GM19025 (cell line): ENCODE measurements around the gene NFYB.
"Not testable (repeated sequence)": the region's sequence is repeated elsewhere in the genome, so short reads cannot be mapped to it uniquely, and the experiment has no call there.

ENCODE experiments used
- ATAC-seq: cut with Tn5 transposase; IDR thresholded peaks from one replicate; pipeline ENCODE4 v1.9.1; 2021; ENCODE audit warnings: mild to moderate bottlenecking, low read depth, moderate library complexity; ENCODE audit not compliant: unreplicated experiment

NFYB gene

DNA sequence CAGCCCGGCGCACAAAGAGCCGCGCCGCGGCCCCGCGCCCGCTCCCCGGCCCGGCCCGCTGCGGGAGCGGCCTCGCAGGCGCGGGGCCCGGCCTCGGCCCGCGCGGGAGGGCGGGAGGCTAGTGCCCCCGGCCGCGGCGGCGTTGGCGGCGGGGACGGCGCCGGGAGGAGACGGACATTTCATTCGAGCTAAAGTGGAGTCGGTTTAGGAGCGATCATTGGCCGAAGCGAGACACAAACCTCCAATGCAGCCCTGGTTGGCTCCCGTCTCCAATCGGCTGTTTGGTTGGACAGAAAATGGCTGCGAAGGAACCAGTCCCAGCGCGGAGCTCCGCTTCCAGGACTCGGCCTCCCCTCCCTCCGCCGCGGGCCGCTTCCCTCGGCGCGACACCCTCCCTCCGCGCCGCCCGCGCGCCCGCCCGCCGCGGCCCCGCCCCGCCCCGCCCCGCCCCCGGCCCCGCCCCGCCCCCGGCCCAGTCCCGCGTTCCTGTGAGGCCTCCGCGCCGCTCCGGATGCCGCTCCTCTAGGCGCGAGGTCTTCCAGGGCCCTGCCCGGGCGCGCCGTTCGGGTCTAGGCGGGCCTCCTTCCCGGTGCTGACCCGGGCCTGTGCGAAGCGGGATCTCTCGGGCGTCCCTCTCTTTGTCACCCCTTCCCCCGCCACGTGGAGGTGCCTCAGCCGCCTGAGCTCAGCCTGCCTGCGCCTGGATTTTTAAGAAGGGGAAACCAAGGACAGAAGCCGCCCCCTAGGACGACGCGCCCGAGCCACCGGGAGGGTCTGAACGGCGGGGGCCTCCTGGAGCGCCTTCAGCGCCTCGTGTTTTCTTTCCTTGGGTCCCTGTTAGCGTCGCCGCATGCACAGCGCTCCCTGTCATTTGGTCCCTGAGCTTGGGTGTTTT is at the start of gene NFYB:
TSS of gene NFYB (minus strand) at position 309 of the 895 bp plus-strand sequence. CDS start 2,757 bp downstream, outside the sequence.
- ATAC-seq: peak; percentile 85

DNA sequence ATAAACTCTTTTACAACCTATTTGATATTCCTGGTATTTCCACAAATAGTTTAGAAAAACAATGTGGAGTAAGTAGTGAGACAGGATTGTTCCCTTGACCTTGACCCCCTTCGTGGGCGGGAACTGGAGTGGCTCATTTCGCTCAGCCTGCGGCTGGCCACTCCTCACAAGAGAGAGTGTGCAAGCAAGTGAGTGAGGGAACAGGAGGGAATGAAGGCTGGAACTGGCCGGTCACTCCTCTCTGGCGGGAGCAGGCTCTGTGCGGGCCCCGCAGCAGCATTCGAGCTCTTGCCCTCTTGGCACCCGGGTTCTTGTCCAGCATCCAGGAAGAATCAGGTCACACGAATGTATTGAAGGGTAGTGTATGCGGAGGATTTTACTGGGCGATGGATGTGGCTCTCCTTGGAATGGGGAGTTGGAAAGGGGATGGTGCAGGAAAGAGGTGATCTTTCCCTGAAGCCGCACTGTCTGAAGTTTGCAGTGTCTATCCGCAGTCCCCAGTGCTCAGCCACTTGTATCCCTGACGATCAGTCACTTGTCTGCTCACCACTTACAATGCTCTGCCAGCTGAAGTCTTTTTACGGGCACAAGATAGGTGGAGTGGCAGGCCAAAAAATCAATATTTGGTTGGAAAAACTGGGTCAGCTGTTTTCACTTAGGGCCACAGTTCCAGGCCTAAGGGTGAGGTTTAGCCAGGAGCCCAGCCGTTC is 49.6 kb upstream of the NFYB start:
- ATAC-seq: no peak

DNA sequence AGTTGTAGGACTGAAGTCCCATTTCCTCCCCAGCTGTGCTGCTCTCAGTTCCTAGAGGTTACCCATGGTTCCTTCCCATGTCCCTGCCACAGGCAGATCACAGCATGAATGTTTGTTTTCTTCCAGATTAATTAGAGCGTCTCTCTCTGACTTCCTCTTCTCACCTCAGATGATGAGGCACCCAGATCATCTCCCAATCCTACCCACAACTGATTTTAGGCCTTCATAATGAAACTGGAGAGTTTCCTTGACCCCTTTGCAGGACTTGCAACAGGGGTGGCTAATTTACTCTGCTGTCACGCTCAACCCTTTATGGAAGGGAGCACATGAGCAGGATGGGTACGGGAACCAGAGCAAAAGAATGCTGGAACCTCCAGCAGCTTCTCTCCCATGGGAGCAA is 45.4 kb upstream of the NFYB start:
- no peak for ATAC-seq

DNA sequence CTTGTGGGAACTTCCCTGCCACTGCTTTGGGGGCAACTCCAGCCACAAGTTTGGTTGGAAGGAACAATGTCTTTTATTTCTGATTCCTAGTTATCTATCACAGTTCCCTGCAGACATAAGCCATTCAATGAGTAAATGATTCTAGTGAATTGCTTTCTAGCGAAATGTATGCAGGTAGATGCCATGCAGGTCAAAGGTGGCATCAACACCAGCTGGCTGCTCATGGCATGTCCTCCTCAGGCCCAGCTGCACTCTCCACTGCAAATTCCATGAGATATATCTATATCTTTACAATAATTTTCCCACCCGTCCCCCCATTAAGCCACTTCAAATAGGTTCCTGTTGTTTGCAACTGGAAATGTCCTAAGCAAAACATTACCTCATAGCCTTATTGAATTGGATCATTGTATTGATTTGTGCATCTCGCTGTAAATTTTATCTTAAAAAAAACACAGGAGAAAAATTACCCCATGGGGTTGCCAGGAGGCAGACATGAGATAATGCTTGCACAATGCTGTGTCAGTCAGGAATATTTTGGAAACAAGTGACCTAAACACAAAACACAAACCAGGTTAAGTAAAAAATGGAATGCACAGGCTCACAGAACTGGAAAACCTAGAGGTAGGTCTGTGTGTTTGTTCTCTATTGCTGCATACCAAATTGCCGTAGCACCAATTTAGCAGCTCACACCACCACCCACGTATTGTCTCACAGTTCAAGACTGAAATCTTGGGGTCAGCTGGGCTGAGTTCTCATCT is 44.8 kb upstream of the NFYB start:
- no peak for ATAC-seq

DNA sequence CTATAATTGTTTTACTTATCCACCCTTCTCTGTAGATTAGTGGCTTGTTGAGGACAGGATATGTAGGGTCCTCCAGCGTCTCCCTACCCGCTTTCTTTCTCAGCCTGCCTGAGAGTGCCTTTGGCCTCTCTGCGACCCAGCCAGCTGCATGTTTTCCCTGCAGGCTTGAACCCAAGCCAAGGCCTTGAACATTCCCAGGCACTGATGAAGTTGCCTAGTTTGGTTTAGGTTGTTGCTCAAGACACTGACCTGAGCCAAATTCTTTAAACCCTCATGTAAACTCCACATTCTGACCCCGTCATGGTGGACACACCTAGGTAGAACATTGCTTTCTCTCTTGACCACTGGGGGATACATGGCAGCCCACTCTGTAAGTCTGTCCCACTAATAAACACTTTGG is 44.1 kb upstream of the NFYB start:
- ATAC-seq: no peak

GRCh38 chr12:104181313-104181712 is 43.3 kb upstream of the NFYB start:
- no peak for ATAC-seq

DNA sequence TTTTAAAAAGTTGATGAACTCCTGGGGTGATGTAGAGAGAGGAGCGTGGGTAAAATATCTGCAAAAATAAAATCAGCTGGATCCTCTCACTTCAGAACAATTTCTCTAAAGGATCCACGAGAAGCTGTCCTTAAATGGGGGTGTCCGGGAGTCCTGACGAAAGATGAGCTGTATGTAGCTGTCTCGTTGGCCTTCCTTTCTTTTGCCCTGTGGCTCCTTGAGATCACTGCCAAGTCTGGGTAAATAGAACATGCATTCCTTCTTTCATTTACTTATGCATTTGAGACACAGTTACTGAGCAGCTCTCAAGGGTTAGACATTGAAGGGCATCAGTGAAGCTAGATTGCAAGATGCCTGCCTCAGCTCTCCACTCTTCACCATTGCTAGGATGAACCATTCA is 42.4 kb upstream of the NFYB start:
- no peak for ATAC-seq

DNA sequence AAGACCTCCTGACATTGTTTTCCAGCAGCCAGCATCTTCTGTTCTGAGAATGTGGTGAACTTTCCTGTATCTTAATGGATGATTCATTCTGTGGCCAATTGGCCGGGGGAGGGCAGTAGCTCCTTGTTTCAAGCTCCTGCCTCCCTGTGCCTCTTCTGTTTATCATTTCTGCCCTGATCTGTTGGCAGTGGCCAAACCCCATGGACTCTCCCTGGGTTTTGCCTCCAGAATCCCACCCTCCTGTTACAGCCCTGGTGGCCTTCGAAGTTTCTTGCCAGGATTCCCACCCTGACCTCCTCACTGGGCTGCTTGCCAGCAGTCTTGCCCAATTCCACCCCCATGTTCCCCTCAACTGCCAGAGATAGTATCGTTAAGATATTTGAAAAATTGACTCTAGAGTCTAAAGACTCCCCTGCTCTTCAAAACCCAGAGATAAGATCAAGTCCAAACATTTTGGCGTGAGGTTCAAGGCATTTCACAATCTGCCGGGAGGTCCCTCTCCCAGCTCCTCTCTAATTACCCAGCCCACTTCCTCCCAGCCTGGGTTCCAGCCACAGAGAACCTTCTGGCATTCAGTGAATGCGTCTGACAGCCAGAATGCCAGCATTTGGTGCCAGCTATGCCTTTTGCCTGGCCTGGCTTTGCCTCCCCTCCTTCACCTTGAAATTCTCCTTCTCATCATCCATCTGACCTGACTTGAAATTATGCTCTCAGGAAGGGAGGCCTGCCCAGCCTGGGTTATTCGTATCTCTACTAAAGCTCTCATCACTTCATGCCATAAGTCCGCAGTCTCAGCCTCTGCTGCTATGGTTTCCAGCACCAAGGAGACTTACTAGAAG is 39.9 kb upstream of the NFYB start:
- ATAC-seq: no peak

GRCh38 chr12:104177336-104177662 is 39.3 kb upstream of the NFYB start:
- ATAC-seq: no peak

GRCh38 chr12:104175726-104176247 is 37.8 kb upstream of the NFYB start:
- ATAC-seq: no peak

DNA sequence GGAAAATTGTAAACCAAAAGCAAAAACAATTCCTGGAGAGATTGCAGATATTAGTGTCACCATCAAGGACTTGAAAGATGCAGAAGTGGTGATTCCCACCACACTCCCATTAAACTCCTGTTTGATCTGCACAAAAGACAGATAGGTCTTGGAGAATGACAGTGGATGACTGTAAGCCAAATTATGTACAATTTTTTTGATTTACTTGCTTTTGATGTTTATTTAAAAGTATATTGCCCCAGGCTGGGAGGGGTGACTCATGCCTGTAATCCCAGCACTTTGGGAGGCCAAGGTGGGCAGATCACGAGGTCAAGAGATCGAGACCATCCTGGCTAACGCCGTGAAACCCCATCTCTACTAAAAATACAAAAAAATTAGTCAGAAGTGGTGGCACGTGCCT is 35.8 kb upstream of the NFYB start:
- not testable (repeated sequence) for ATAC-seq

GRCh38 chr12:104172570-104172947 is 34.5 kb upstream of the NFYB start:
- ATAC-seq: no peak

- no peak for ATAC-seq
Observed at GRCh38 chr12:104171785-104172569, 34.0 kb upstream of the NFYB start.

DNA sequence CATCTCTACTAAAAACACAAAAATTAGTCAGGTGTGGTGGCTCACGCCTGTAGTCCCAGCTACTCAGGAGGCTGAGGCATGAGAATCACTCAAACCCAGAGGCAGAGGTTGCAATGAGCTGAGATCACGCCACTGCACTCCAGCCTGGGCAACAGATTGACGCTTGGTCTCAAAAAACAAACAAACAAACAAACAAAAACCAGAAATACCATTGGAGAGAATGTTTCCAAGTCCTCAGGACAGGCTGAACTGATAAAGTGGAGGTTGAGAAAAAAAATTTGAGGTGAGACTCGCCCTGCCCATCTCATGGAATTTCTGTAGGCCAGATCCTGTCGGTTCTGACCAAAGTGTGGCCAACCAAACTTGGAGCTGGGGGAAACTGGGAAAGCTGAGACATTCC is 30.6 kb upstream of the NFYB start:
- no peak for ATAC-seq

DNA sequence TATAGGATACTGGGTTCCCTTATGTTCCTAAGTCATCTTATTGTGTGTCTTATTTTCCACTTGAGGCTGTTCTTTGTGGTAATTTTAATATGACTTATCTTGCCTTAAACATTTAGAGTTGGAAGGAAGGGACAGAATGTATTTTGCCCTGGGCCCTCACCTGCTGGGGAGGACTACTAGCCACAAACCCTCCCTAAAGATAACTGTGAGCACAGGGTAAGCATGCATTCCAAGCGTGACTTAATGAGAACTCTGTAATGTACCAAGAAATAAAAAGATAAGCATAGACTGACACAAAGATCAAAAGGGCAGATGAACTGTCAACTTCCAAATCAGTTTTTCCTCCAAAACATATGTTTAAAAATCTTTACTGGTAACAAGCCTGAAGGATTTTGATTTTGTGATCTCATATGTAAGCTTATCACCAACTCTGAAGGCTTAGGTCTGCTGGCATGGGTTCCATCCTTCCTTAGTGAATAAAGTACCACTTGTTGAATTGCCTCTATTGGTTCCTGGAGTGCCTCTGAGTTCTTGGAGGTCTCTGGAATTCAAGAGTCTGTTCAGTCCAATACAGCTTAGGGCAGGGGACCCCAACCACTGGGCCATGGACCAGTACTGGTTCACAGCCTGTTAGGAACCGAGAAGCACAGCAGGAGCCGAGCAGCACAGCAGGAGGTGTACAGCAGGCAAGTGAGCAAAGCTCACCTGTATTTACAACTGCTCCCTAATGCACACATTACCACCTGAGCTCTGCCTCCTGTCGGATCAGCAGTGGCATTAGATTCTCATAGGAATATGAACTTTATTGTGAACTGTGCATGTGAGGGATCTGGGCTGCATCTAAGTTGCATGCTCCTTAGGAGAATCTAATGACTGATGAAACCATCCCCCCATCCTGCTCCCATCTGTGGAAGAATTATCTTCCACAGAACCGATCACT is 29.8 kb upstream of the NFYB start:
- ATAC-seq: no peak

DNA sequence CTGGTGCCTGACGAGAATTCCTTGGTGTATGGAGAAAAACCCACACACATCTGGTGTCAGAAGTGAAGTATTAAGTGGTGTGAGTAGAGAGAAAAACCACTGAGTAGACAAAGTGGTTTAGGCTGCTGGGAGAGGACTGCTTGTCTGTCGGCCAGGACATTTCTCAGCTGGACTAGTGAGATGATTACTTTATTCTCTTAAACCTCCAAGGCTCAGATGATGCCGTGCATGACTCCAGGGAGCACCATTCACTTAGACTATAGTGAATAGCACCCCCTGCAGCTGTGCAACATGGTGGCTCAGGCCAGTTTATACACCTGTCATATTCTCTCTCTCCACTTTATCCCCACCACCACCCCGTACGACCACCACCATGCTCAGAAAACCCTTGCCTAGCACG is 28.5 kb upstream of the NFYB start:
- ATAC-seq: no peak

DNA sequence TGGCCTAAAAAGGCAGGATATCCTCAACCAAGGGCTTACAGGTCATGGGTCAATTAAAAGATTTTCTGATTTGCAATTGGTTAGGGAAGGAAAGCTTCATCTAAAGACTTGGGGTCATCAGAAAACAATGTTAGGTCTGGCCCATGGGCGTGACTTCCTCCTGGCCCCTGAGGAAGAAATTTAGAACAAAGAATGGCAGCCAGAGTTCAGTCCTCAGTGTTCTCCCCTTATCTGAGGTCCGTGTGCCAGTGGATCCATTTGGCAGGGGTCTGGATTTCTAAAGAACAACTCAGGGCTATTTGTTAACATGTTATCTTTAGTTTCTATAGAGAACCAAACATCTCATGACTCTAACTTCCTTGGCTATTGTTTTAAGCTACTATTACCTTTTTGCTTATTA is 27.8 kb upstream of the NFYB start:
- no peak for ATAC-seq

DNA sequence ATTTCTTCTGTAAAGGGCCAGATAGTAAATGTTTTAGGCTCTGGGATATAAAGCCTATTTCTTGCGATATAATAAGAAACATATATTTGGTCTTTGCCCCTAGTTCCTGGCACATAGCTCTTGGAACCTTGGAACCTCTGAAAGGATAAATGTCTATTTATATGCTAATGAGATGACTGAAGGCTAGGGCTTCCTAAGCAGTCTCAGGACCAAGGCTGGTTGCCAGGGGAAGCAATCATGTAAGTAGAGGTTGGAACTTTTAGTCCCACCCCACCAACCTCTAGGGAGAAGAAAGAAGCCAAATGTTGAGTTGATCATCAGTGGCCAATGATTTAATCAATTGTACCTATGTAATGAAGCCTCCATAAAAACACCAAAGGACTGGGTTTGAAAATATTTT is 26.6 kb upstream of the NFYB start:
- ATAC-seq: no peak
